Cardiac muscle cell (in vitro differentiated cells and primary cell): Measurements from ENCODE around the gene MAP3K6. TPM values are rescaled to one million over a fixed set of nuclear protein-coding genes. Genes with fewer than 3 reads are reported as not detected.
A peak's percentile ranks its signal among the peaks of the same experiment; 100 is the strongest.

Source experiments
- DNase-seq, 2 donors: peaks; one replicate each; pipeline versions ENCODE4 v3.0.0 to v3.0.0-alpha.2; 2010 to 2017; ENCODE audit warnings: low read depth in 1 of 2, low spot score in 1 of 2
- H3K27ac ChIP-seq: fragments of 200-600 bp; sonication (generic); 2 replicates; pipeline ENCODE4 v1.5.1; 2016
- H3K27me3 ChIP-seq: fragments of 200-600 bp; sonication (generic); 2 replicates; pipeline ENCODE4 v1.6.0; 2016; ENCODE audit warnings: control low read depth
- H3K36me3 ChIP-seq: fragments of 200-600 bp; sonication (generic); 2 replicates; pipeline ENCODE4 v1.5.1; 2016; ENCODE audit warnings: control low read depth
- H3K4me1 ChIP-seq: fragments of 200-600 bp; sonication (generic); 2 replicates; pipeline ENCODE4 v1.8.1; 2017; ENCODE audit warnings: low read depth, mild to moderate bottlenecking, mixed run types
- H3K4me3 ChIP-seq: fragments of 200-600 bp; sonication (generic); 2 replicates; pipeline ENCODE4 v1.5.1; 2016; ENCODE audit warnings: mild to moderate bottlenecking
- H3K9me3 ChIP-seq: fragments of 200-600 bp; sonication (generic); 2 replicates; pipeline ENCODE4 v1.5.1; 2017; ENCODE audit warnings: low read depth, mild to moderate bottlenecking, control low read depth
- CTCF ChIP-seq: IDR thresholded peaks from 2 replicates; pipeline ENCODE4 v1.5.1; 2012; ENCODE audit warnings: low read depth, mild to moderate bottlenecking, low read length
- polyA plus RNA-seq: library from polyadenylated mRNA; unstranded; fragments of >200 nt; fragmentation: Nextera tagmentation; extraction: Ambion mirVana; gene quantifications from 2 replicates; pipeline ENCODE4 v1.2.1, GENCODE V29; 2016
- total RNA-seq: library from RNA; depleted of rRNA; stranded (reverse); fragments of >200 nt; gene quantifications from 2 replicates; pipeline ENCODE4 v1.2.3, GENCODE V29; 2016

MAP3K6 gene
- total and polyA plus RNA-seq, 2 experiments from 2014 or later = 13.6 to 17.8 TPM

GRCh38 chr1:27338751-27339150 is 28.0 kb downstream of the MAP3K6 start:
- H3K4me1 ChIP-seq = peaks cover 29% of the 10 kb centered on the region
- H3K27me3 ChIP-seq = no peaks in the 10 kb centered on the region
- no peaks in the 10 kb centered on the region for H3K36me3 ChIP-seq
- peak overlapping the region; percentile 73 for H3K27ac ChIP-seq
- no peaks in the 10 kb centered on the region for H3K9me3 ChIP-seq
- peak in 1 of 2 donors; percentile 28 for DNase-seq
- TF ChIP-seq CTCF = no peak
- no peak overlapping the region for H3K4me3 ChIP-seq

GRCh38 chr1:27336756-27337155 is 30.0 kb downstream of the MAP3K6 start:
- Histone ChIP-seq H3K27ac (no peak overlapping the region), H3K9me3 (no peaks in the 10 kb centered on the region), H3K4me1 (peaks cover 14% of the 10 kb centered on the region), H3K4me3 (no peak overlapping the region), H3K27me3 (no peaks in the 10 kb centered on the region), H3K36me3 (no peaks in the 10 kb centered on the region)
- DNase-seq = no peak
- TF ChIP-seq CTCF = no peak

- TF ChIP-seq CTCF = no peak
- no peak overlapping the region for H3K27ac ChIP-seq
- H3K9me3 ChIP-seq = no peaks in the 10 kb centered on the region
- H3K4me1 ChIP-seq = peaks cover 9% of the 10 kb centered on the region
- no peak for DNase-seq
- no peaks in the 10 kb centered on the region for H3K27me3 ChIP-seq
- no peaks in the 10 kb centered on the region for H3K36me3 ChIP-seq
- no peak overlapping the region for H3K4me3 ChIP-seq
Observed at GRCh38 chr1:27335506-27336422, 31.0 kb downstream of the MAP3K6 start.

- no peak for TF ChIP-seq CTCF
- DNase-seq = no peak
- Histone ChIP-seq H3K27ac (peak overlapping the region; percentile 3), H3K9me3 (no peaks in the 10 kb centered on the region), H3K4me1 (peaks cover 2% of the 10 kb centered on the region), H3K4me3 (no peak overlapping the region), H3K36me3 (no peaks in the 10 kb centered on the region), H3K27me3 (no peaks in the 10 kb centered on the region)
Observed at GRCh38 chr1:27333717-27334279, 33.0 kb downstream of the MAP3K6 start.

GRCh38 chr1:27332536-27333281 is 34.1 kb downstream of the MAP3K6 start:
- peak overlapping the region; percentile 29 for H3K27ac ChIP-seq
- no peaks in the 10 kb centered on the region for H3K36me3 ChIP-seq
- TF ChIP-seq CTCF = peak; percentile 91
- DNase-seq = peak; percentile 54 to 75
- H3K27me3 ChIP-seq = no peaks in the 10 kb centered on the region
- H3K4me1 ChIP-seq = no peaks in the 10 kb centered on the region
- H3K9me3 ChIP-seq = no peaks in the 10 kb centered on the region
- H3K4me3 ChIP-seq = no peak overlapping the region
